PC-3 (cell line): ENCODE measurements around the gene PKP2.

ENCODE experiments used
- CTCF ChIP-seq: fragments of 300-600 bp; sonication (generic); conservative IDR thresholded peaks from 2 replicates; pipeline ENCODE4 v1.5.1; 2017; ENCODE audit warnings: antibody characterized with exemption, low read depth, mild to moderate bottlenecking, low read length
- EZH2 ChIP-seq: fragments of 300-600 bp; sonication (generic); IDR thresholded peaks from one replicate; pipeline ENCODE4 v1.6.1; 2017; ENCODE audit warnings: antibody characterized with exemption, mild to moderate bottlenecking, low read length; ENCODE audit not compliant: unreplicated experiment

- no peak for TF ChIP-seq CTCF
- no peak for TF ChIP-seq EZH2
Observed at GRCh38 chr12:32902287-32902997, 5.9 kb upstream of the PKP2 start.
